Activated CD4-positive, alpha-beta T cell treated with anti-CD3 and anti-CD28 coated beads, Interleukin-2, amount 10 ng/mL, durations not matched to agents 7 days and 5 days (primary cell): ENCODE results near the gene CPT1A. TPM values are rescaled to one million over a fixed set of nuclear protein-coding genes. Genes with fewer than 3 reads are reported as not detected.

Experiments
- CTCF ChIA-PET: fragments of 350-600 bp; sonication (Branson Sonifier 250); formaldehyde crosslinking; loops from one replicate; lab custom pipeline; 2021; ENCODE audit warnings: antibody characterized with exemption; lab: Charles Lee
- POLR2A ChIA-PET: fragments of 350-600 bp; sonication (Branson Sonifier 250); formaldehyde crosslinking; loops from one replicate; lab custom pipeline; 2021; ENCODE audit warnings: antibody characterized with exemption; lab: Charles Lee
- DNase-seq: peaks from one replicate; pipeline ENCODE4 v3.0.0-alpha.2; 2020
- H3K27ac Mint-ChIP-seq: one replicate; pipeline ENCODE4 v1.8.0; 2021; ENCODE audit warnings: mild to moderate bottlenecking, moderate library complexity, mixed read lengths
- H3K27me3 Mint-ChIP-seq: one replicate; pipeline ENCODE4 v1.8.0; 2021; ENCODE audit warnings: mixed read lengths
- H3K36me3 Mint-ChIP-seq: one replicate; pipeline ENCODE4 v1.8.0; 2021; ENCODE audit warnings: low read depth, mixed read lengths
- H3K4me1 Mint-ChIP-seq: one replicate; pipeline ENCODE4 v1.8.0; 2021; ENCODE audit warnings: mixed read lengths
- H3K4me3 Mint-ChIP-seq: one replicate; pipeline ENCODE4 v1.8.0; 2021; ENCODE audit warnings: mild to moderate bottlenecking, moderate library complexity, mixed read lengths
- H3K9me3 Mint-ChIP-seq: one replicate; pipeline ENCODE4 v1.8.0; 2021; ENCODE audit warnings: mixed read lengths
- total RNA-seq, 2 experiments: library from RNA; stranded (reverse); gene quantifications; one replicate each; pipeline ENCODE4 v1.2.3, GENCODE V29; 2021

CPT1A gene
- total RNA-seq, 2 experiments from 2014 or later: 66.3 to 69.9 TPM

DNA sequence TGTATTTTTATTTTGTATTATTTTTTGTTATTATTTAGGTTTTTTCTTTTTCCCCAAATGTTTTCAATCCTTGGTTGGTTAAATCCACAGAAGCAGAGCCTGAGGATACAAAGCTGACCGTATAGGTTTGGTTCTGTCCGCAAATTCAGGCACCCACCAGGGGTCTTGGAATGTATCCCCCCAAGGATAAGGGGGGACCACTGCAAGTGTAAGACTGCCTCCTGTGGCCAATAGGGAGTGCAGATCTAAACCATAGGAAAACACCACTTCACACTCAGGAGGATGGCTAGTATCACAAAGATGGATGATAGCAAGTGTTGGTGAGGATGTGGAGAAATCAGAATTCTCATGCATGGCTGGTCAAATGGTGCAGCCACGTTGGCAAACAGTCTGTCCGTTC, 20.0 kb downstream of the CPT1A start:
- Mint-ChIP-seq H3K36me3 (peaks cover 2% of the 10 kb centered on the region), H3K4me1 (peaks cover 28% of the 10 kb centered on the region), H3K9me3 (no peaks in the 10 kb centered on the region), H3K27me3 (no peaks in the 10 kb centered on the region), H3K27ac (no peak overlapping the region), H3K4me3 (no peak overlapping the region)
- no peak for DNase-seq
- POLR2A ChIA-PET: no interaction called here
- CTCF ChIA-PET: interaction anchor here (0.7 kb wide), 1 partner anchor 22 kb away, joined by 3 read pairs; no protein-coding TSS in a partner anchor

- Mint-ChIP-seq H3K4me3 (no peak overlapping the region), H3K27me3 (no peaks in the 10 kb centered on the region), H3K36me3 (peaks cover 6% of the 10 kb centered on the region), H3K9me3 (no peaks in the 10 kb centered on the region), H3K4me1 (peaks cover 20% of the 10 kb centered on the region), H3K27ac (no peak overlapping the region)
- ChIA-PET CTCF (interaction anchor here (0.6 to 2.0 kb wide), 3 partner anchors 9 to 361 kb away, joined by 4 to 7 read pairs (median 6); no protein-coding TSS in a partner anchor), POLR2A (no interaction called here)
- DNase-seq: no peak
Measured at GRCh38 chr11:68819362-68819761, 22.4 kb downstream of the CPT1A start.

- Mint-ChIP-seq H3K27me3 (no peaks in the 10 kb centered on the region), H3K27ac (no peak overlapping the region), H3K36me3 (peaks cover 6% of the 10 kb centered on the region), H3K4me3 (no peak overlapping the region), H3K4me1 (peaks cover 20% of the 10 kb centered on the region), H3K9me3 (no peaks in the 10 kb centered on the region)
- POLR2A ChIA-PET: no interaction called here
- DNase-seq: no peak
- CTCF ChIA-PET: interaction anchor here (0.6 to 2.0 kb wide), 3 partner anchors 20 to 859 kb away, joined by 3 to 7 read pairs (median 4); no protein-coding TSS in a partner anchor
Measured at GRCh38 chr11:68818181-68818580, 23.5 kb downstream of the CPT1A start.

DNA sequence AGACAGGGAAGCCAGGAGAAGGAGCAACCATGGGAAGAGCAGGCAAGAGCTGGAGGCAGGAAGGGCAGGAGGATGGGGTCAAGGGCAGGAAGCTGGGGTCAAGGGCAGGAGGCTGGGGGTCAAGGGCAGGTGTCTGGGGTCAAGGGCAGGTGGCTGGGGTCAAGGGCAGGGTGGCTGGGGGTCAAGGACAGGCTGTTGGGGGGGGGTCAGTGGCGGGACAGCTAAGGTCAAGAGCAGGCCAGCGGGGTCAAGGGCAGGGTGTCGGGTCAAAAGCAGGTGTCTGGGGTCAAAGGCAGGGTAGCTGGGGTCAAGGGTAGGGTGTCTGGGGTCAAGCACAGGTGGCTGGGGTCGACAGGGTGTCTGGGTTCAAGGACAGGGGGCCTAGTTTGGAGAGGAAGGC, 24.2 kb downstream of the CPT1A start:
- no peaks in the 10 kb centered on the region for H3K27me3 Mint-ChIP-seq
- H3K4me1 Mint-ChIP-seq: peaks cover 20% of the 10 kb centered on the region
- peak overlapping the region; percentile 51 for H3K27ac Mint-ChIP-seq
- H3K9me3 Mint-ChIP-seq: no peaks in the 10 kb centered on the region
- no peak overlapping the region for H3K4me3 Mint-ChIP-seq
- no peak for DNase-seq
- CTCF ChIA-PET: interaction anchor here (0.9 to 2.0 kb wide), 2 partner anchors 20 to 24 kb away, joined by 3 to 7 read pairs; no protein-coding TSS in a partner anchor
- POLR2A ChIA-PET: interaction anchor here (0.8 kb wide), 1 partner anchor 27 kb away, joined by 3 read pairs; no protein-coding TSS in a partner anchor
- peaks cover 7% of the 10 kb centered on the region for H3K36me3 Mint-ChIP-seq

GRCh38 chr11:68816917-68817419, 24.7 kb downstream of the CPT1A start:
- DNase-seq: no peak

GRCh38 chr11:68816251-68816776, 25.4 kb downstream of the CPT1A start:
- Mint-ChIP-seq H3K36me3 (peaks cover 11% of the 10 kb centered on the region), H3K4me1 (peaks cover 20% of the 10 kb centered on the region), H3K27ac (peak overlapping the region; percentile 46), H3K27me3 (no peaks in the 10 kb centered on the region), H3K9me3 (no peaks in the 10 kb centered on the region), H3K4me3 (no peak overlapping the region)
- ChIA-PET CTCF (no interaction called here), POLR2A (no interaction called here)
- DNase-seq: no peak

More at GRCh38 chr11:68816917-68817419, 24.7 kb downstream of the CPT1A start:
- no peak overlapping the region for H3K4me3 Mint-ChIP-seq
- CTCF ChIA-PET: interaction anchor here (2.0 kb wide), 1 partner anchor 19 kb away, joined by 7 read pairs; no protein-coding TSS in a partner anchor
- H3K27me3 Mint-ChIP-seq: no peaks in the 10 kb centered on the region
- peaks cover 7% of the 10 kb centered on the region for H3K36me3 Mint-ChIP-seq
- H3K27ac Mint-ChIP-seq: peak overlapping the region; percentile 71
- POLR2A ChIA-PET: interaction anchor here (0.8 kb wide), 1 partner anchor 27 kb away, joined by 3 read pairs; no protein-coding TSS in a partner anchor
- H3K9me3 Mint-ChIP-seq: no peaks in the 10 kb centered on the region
- H3K4me1 Mint-ChIP-seq: peaks cover 20% of the 10 kb centered on the region

- DNase-seq: no peak
- Mint-ChIP-seq H3K4me1 (peaks cover 18% of the 10 kb centered on the region), H3K36me3 (peaks cover 11% of the 10 kb centered on the region), H3K9me3 (no peaks in the 10 kb centered on the region), H3K4me3 (no peak overlapping the region), H3K27ac (no peak overlapping the region), H3K27me3 (no peaks in the 10 kb centered on the region)
- CTCF ChIA-PET: no interaction called here
- POLR2A ChIA-PET: no interaction called here
Measured at GRCh38 chr11:68813773-68814172, 27.9 kb downstream of the CPT1A start.

DNA sequence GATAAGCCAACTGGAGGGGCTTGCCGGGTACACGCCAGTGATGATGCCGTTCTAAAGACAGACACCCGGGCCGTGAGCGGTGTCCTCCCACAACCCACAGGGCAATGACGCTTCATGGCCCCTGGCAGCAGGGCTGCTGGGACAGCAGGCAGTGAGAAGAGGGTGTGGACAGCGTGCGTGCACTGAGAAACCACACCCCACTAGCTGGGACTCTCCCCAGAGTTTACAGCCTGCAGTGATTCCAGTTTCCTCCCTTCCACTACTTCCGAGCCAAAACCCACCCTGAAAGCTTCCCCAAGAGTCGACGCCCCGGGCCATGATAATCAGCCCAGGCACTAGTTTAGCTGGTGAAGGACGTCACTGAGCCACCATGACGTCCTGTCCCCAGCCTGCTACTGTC, 29.2 kb downstream of the CPT1A start:
- H3K4me1 Mint-ChIP-seq: peaks cover 11% of the 10 kb centered on the region
- no peak for DNase-seq
- H3K4me3 Mint-ChIP-seq: no peak overlapping the region
- ChIA-PET CTCF (no interaction called here), POLR2A (no interaction called here)
- H3K36me3 Mint-ChIP-seq: peaks cover 13% of the 10 kb centered on the region
- H3K27ac Mint-ChIP-seq: no peak overlapping the region
- H3K27me3 Mint-ChIP-seq: no peaks in the 10 kb centered on the region
- H3K9me3 Mint-ChIP-seq: no peaks in the 10 kb centered on the region

- H3K4me1 Mint-ChIP-seq: no peaks in the 10 kb centered on the region
- no peaks in the 10 kb centered on the region for H3K9me3 Mint-ChIP-seq
- peaks cover 16% of the 10 kb centered on the region for H3K36me3 Mint-ChIP-seq
- DNase-seq: no peak
- no peaks in the 10 kb centered on the region for H3K27me3 Mint-ChIP-seq
- ChIA-PET POLR2A (interaction anchor here (0.5 kb wide), 1 partner anchor 580 kb away, joined by 9 read pairs; no protein-coding TSS in a partner anchor), CTCF (no interaction called here)
- no peak overlapping the region for H3K4me3 Mint-ChIP-seq
- H3K27ac Mint-ChIP-seq: no peak overlapping the region
Measured at GRCh38 chr11:68810164-68810563, 31.6 kb downstream of the CPT1A start.

DNA sequence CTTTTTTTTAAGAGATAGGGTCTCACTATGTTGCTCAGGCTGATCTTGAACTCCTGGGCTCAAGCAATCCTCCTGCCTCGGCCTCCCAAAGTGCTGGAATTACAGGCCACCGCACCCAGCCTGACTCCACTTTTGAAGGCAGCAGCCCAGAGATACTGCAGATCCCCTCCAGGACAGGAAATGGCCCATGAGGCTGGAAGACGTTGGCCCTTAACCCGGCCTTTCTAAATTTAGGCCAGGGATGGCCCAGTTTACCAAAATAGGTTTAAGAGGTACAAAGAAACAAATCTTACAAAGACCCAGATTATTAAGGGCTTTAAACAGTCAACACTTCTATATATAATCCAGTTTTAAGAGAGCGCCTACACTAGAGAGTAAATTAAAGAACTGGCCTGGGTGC, 32.2 kb downstream of the CPT1A start:
- Mint-ChIP-seq H3K36me3 (peaks cover 14% of the 10 kb centered on the region), H3K4me1 (no peaks in the 10 kb centered on the region), H3K9me3 (no peaks in the 10 kb centered on the region), H3K27me3 (no peaks in the 10 kb centered on the region), H3K4me3 (no peak overlapping the region), H3K27ac (no peak overlapping the region)
- DNase-seq: no peak
- ChIA-PET CTCF (no interaction called here), POLR2A (no interaction called here)

GRCh38 chr11:68808787-68809186, 32.9 kb downstream of the CPT1A start:
- Mint-ChIP-seq H3K36me3 (peaks cover 15% of the 10 kb centered on the region), H3K4me3 (no peak overlapping the region), H3K27me3 (no peaks in the 10 kb centered on the region), H3K27ac (no peak overlapping the region), H3K4me1 (no peaks in the 10 kb centered on the region), H3K9me3 (no peaks in the 10 kb centered on the region)
- ChIA-PET POLR2A (no interaction called here), CTCF (no interaction called here)
- DNase-seq: no peak

- no peaks in the 10 kb centered on the region for H3K27me3 Mint-ChIP-seq
- POLR2A ChIA-PET: no interaction called here
- CTCF ChIA-PET: interaction anchor here (0.8 to 1.2 kb wide), 3 partner anchors 9 to 19 kb away, joined by 3 to 7 read pairs (median 4); no protein-coding TSS in a partner anchor
- H3K4me1 Mint-ChIP-seq: no peaks in the 10 kb centered on the region
- no peaks in the 10 kb centered on the region for H3K9me3 Mint-ChIP-seq
- H3K27ac Mint-ChIP-seq: no peak overlapping the region
- DNase-seq: no peak
- H3K36me3 Mint-ChIP-seq: peaks cover 16% of the 10 kb centered on the region
- no peak overlapping the region for H3K4me3 Mint-ChIP-seq
Measured at GRCh38 chr11:68806931-68807844, 34.5 kb downstream of the CPT1A start.

- ChIA-PET POLR2A (no interaction called here), CTCF (no interaction called here)
- Mint-ChIP-seq H3K4me1 (no peaks in the 10 kb centered on the region), H3K4me3 (no peak overlapping the region), H3K27me3 (no peaks in the 10 kb centered on the region), H3K27ac (no peak overlapping the region), H3K9me3 (no peaks in the 10 kb centered on the region), H3K36me3 (peaks cover 23% of the 10 kb centered on the region)
- DNase-seq: no peak
Measured at GRCh38 chr11:68804786-68805185, 36.9 kb downstream of the CPT1A start.
